GM18951 (cell line): ENCODE results near the gene RPL37A.

ENCODE experiments used
- POLR2A ChIP-seq: IDR thresholded peaks from 4 replicates; pipeline ENCODE4 v1.6.1; 2011; ENCODE audit warnings: mild to moderate bottlenecking; ENCODE audit not compliant: insufficient read length, insufficient read depth; ENCODE audit errors: extremely low read depth
- in situ Hi-C: fragments of 300-500 bp; cut with MboI; formaldehyde crosslinking; loops from one replicate; pipeline ENCODE4 v1.12.0; 2022; ENCODE audit warnings: low sequenced_read_pairs, mixed read lengths, inconsistent platforms; ENCODE audit not compliant: unreplicated experiment

Gene RPL37A

GRCh38 chr2:216477283-216478035, 21.2 kb upstream of the RPL37A start:
- in situ Hi-C loops, result no loop called here

GRCh38 chr2:216478151-216478550, 20.5 kb upstream of the RPL37A start:
- in situ Hi-C loops, result no loop called here
- no peak for TF ChIP-seq POLR2A

More at GRCh38 chr2:216477283-216478035, 21.2 kb upstream of the RPL37A start:
- TF ChIP-seq POLR2A, result no peak

GRCh38 chr2:216478791-216479190, 19.9 kb upstream of the RPL37A start:
- no peak for TF ChIP-seq POLR2A
- in situ Hi-C loops, result no loop called here

- in situ Hi-C loops, result no loop called here
- TF ChIP-seq POLR2A, result no peak
These were observed 18.4 kb upstream of the RPL37A start for GRCh38 chr2:216480221-216480620.

GRCh38 chr2:216482640-216483039, 16.0 kb upstream of the RPL37A start:
- no peak for TF ChIP-seq POLR2A
- in situ Hi-C loops, result no loop called here

GRCh38 chr2:216485237-216485636, 13.4 kb upstream of the RPL37A start:
- no peak for TF ChIP-seq POLR2A
- in situ Hi-C loops, result no loop called here

- in situ Hi-C loops, result no loop called here
- no peak for TF ChIP-seq POLR2A
These were observed 12.9 kb upstream of the RPL37A start for GRCh38 chr2:216485745-216486144.

GRCh38 chr2:216486271-216486670, 12.4 kb upstream of the RPL37A start:
- TF ChIP-seq POLR2A, result no peak
- in situ Hi-C loops, result no loop called here

- no peak for TF ChIP-seq POLR2A
- in situ Hi-C loops, result no loop called here
These were observed 11.9 kb upstream of the RPL37A start for GRCh38 chr2:216486708-216487107.

- in situ Hi-C loops, result no loop called here
- no peak for TF ChIP-seq POLR2A
These were observed 8.6 kb upstream of the RPL37A start for GRCh38 chr2:216490061-216490460.

- TF ChIP-seq POLR2A, result peak; percentile 16
- in situ Hi-C loops, result no loop called here
These were observed 6.6 kb upstream of the RPL37A start for GRCh38 chr2:216491793-216492596.

GRCh38 chr2:216492597-216493333, 5.9 kb upstream of the RPL37A start:
- in situ Hi-C loops, result no loop called here
- TF ChIP-seq POLR2A, result no peak

GRCh38 chr2:216493334-216493685, 5.3 kb upstream of the RPL37A start:
- in situ Hi-C loops, result no loop called here

More at GRCh38 chr2:216493334-216493685, 5.3 kb upstream of the RPL37A start:
- TF ChIP-seq POLR2A, result no peak
